NB4 (cell line): ENCODE results near the gene FIG4.
"Not testable (repeated sequence)": the region's sequence is repeated elsewhere in the genome, so short reads cannot be mapped to it uniquely, and the experiment has no call there.

ENCODE experiments used
- DNase-seq: peaks from one replicate; pipeline ENCODE4 v3.0.0; 2010; ENCODE audit warnings: low read depth
- H3K4me3 ChIP-seq: one replicate; pipeline ENCODE4 v1.5.1; 2011; ENCODE audit warnings: mild to moderate bottlenecking, low read depth, low read length, moderate library complexity
- MYC ChIP-seq: IDR thresholded peaks from 2 replicates; pipeline ENCODE4 v1.6.1; 2011; ENCODE audit warnings: low read depth, low read length
- POLR2A ChIP-seq: IDR thresholded peaks from 2 replicates; pipeline ENCODE4 v1.6.1; 2011; ENCODE audit warnings: mild to moderate bottlenecking; ENCODE audit not compliant: insufficient read length; ENCODE audit errors: extremely low read depth
- TF ChIP-seq, protein P1 (sequence below): IDR thresholded peaks from one replicate; pipeline ENCODE4 v1.5.1; 2012; ENCODE audit warnings: low read depth, low read length
- TF ChIP-seq, protein P2 (sequence below): IDR thresholded peaks from 2 replicates; pipeline ENCODE4 v1.6.1; 2011; ENCODE audit warnings: low read depth, low read length

The FIG4 gene

DNA sequence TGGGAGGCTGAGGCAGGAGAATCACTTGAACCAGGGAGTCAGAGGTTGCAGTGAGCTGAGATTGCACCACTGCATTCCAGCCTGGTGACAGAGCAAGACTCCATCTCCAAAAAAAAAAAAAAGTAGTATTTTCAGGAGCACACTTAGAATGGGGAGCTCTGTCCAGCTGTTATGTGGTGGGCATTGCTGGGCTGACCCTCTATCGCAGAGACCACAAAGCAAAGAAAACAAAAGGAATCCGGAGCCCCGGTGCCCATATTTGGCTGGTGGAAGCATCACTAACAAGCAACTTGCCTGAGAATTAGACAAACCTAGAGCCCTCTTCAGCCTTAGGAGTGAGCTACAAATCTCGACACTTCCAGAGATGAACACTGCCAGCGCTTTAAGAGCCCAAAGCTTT, 149.7 kb downstream of the FIG4 start:
- no peak overlapping the region for H3K4me3 ChIP-seq
- DNase-seq = no peak
- TF ChIP-seq, protein P1, sequence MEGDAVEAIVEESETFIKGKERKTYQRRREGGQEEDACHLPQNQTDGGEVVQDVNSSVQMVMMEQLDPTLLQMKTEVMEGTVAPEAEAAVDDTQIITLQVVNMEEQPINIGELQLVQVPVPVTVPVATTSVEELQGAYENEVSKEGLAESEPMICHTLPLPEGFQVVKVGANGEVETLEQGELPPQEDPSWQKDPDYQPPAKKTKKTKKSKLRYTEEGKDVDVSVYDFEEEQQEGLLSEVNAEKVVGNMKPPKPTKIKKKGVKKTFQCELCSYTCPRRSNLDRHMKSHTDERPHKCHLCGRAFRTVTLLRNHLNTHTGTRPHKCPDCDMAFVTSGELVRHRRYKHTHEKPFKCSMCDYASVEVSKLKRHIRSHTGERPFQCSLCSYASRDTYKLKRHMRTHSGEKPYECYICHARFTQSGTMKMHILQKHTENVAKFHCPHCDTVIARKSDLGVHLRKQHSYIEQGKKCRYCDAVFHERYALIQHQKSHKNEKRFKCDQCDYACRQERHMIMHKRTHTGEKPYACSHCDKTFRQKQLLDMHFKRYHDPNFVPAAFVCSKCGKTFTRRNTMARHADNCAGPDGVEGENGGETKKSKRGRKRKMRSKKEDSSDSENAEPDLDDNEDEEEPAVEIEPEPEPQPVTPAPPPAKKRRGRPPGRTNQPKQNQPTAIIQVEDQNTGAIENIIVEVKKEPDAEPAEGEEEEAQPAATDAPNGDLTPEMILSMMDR = no peak
- TF ChIP-seq POLR2A (no peak), MYC (no peak)
- TF ChIP-seq, protein P2, sequence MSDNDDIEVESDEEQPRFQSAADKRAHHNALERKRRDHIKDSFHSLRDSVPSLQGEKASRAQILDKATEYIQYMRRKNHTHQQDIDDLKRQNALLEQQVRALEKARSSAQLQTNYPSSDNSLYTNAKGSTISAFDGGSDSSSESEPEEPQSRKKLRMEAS = no peak

DNA sequence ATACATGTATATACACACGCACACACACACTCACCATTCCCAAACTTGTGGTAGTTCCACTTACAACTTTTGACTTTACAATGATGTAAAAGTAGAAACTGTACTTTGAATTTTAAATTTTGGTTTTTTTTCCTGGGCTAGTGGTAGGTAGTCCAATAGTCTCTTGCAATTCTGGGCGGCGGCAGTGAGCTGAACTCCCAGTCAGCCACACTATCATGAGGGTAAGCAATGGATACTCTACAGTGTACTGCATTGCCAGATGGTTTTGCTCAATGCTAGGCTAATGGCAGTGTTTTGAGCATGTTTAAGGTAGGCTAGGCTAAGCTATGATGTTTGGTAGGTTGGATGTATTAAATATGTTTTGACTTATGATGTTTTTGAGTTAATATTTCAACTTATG, 150.8 kb downstream of the FIG4 start:
- DNase-seq = no peak
- no peak overlapping the region for H3K4me3 ChIP-seq
- TF ChIP-seq, protein P1 = no peak
- TF ChIP-seq POLR2A (no peak), MYC (no peak)
- TF ChIP-seq, protein P2 = no peak

DNA sequence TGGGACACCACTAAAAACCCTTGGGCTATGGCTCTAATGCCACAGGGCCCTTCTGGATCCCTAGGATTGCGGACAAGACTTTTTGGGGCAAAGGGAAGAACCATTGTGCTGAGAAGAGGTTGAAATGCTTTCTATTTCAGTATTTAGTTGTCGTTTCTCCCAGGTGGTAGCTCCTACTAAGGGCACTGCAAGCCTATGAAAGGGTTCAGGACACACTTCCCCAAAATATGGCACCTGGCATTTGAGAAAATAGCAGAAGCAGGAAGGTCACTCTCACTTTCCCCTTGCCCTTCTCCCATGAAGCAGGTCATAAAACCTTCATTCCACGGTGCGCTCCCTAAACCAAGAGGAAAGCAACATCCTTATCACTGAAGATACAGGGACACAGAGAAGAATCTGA, 161.6 kb downstream of the FIG4 start:
- TF ChIP-seq MYC (no peak), POLR2A (no peak)
- TF ChIP-seq, protein P1 = no peak
- TF ChIP-seq, protein P2 = no peak
- no peak for DNase-seq
- H3K4me3 ChIP-seq = no peak overlapping the region

DNA sequence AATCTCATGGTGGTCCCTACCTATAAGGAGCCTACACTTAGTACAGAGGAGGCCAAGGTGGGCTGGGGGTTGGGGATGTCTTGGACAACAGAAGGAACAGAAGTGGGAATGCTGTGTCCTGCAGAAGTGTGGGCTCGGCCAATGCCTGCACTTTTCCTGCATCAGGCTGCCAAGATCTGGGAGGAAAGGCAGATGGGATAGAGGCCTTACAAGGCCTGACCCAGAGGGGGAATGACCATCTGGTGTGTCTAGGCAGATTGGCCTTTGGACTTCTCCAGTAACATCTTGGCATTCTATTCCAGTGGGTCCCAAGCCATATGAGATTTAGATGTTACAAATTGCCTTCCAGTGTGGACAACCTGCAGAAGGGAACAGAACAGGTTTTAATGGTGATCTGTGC, 162.3 kb downstream of the FIG4 start:
- TF ChIP-seq, protein P1 = no peak
- TF ChIP-seq, protein P2 = no peak
- no peak for TF ChIP-seq MYC
- no peak for TF ChIP-seq POLR2A
- H3K4me3 ChIP-seq = no peak overlapping the region
- DNase-seq = no peak

DNA sequence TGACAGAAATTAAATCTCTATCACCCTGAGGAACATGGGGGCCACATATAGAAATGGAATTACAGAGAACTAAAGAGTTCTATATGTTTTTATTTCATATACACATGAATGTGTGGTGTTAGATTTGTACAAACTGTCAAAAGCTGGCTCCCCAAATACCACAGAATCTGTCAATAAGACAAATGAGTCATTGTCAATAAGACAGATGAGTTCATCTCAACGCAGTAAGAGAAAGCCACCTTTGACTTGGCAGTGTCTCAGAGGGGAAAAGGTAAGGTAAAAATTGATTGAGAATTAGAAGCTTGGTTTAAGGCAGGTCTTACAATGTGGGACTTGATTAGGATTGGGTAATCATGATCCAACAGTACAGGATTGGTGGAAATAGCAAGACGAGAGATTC, 162.9 kb downstream of the FIG4 start:
- TF ChIP-seq MYC = no peak
- TF ChIP-seq, protein P2 = no peak
- no peak for TF ChIP-seq POLR2A
- TF ChIP-seq, protein P1 = no peak
- H3K4me3 ChIP-seq = no peak overlapping the region
- DNase-seq = no peak

DNA sequence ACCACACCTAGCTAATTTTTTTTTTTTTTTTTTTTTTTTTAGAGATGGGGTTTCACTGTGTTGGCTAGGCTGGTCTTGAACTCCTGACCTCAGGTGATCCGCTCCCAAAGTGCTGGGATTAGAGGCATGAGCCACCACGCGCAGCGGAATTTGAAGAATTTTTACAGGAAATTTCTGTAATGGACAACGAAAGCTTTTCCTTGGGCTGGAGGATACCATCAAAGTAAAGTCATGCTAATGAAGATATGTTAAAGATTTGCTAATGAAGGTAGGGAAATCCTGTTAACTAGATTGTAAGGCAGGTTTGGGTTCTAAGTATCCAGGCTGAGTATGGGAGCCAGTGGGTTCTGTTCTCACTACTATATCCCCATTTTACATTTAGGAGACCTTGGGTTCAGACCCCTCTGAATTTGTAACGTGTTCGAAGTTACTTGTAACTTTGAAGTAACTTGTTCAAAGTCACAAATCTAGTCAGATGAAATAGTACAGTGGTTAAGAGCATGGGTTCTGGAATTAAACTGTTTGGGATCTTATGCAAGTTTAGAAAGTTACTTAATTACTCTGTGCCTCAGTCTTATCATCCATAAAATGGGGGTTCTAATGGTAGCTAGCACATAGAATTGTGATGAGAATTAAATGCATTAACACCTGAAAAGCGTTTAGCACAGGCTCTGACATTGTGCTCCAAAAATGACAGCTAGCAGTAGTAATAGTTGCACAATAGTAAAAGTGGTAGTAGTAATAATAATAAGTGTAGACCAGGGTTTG, 163.6 kb downstream of the FIG4 start:
- DNase-seq = no peak
- TF ChIP-seq, protein P1 = no peak
- TF ChIP-seq MYC (no peak), POLR2A (no peak)
- TF ChIP-seq, protein P2 = no peak
- H3K4me3 ChIP-seq = no peak overlapping the region

DNA sequence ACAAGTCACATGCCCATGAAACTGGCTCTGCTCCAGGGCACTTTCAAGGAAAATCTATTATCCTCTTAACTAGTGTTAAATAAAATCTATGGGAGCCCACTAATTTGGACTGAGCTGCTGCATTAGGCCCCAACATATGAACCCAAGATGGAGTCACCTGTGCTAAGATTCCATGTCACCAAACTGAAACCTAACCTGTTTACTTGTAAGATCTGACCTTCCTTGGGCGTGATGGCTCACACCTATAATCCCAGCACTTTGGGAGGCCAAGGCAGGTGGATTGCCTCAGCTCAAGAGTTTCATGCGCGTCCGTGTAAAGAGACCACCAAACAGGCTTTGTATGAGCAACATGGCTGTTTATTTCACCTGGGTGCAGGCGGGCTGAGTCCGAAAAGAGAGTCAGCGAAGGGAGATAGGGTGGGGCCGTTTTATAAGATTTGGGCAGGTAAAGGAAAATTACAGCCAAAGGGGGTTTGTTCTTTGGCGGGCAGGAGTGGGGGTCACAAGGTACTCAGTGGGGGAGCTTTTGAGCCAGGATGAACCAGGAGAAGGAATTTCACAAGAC, 164.5 kb downstream of the FIG4 start:
- not testable (repeated sequence) for DNase-seq

More for the DNA sequence above, 164.5 kb downstream of the FIG4 start:
- H3K4me3 ChIP-seq = not testable (repeated sequence)
